NCI-H1436 (cell line): ENCODE measurements around the gene SDHD.

Experiments
- DNase-seq: peaks from one replicate; lab custom pipeline; 2025; lab: John Stamatoyannopoulos, UW

SDHD gene

GRCh38 chr11:112103446-112103845, 16.8 kb downstream of the SDHD start:
- no peak for DNase-seq

- no peak for DNase-seq
Measured at GRCh38 chr11:112106070-112106469, 19.4 kb downstream of the SDHD start.

DNA sequence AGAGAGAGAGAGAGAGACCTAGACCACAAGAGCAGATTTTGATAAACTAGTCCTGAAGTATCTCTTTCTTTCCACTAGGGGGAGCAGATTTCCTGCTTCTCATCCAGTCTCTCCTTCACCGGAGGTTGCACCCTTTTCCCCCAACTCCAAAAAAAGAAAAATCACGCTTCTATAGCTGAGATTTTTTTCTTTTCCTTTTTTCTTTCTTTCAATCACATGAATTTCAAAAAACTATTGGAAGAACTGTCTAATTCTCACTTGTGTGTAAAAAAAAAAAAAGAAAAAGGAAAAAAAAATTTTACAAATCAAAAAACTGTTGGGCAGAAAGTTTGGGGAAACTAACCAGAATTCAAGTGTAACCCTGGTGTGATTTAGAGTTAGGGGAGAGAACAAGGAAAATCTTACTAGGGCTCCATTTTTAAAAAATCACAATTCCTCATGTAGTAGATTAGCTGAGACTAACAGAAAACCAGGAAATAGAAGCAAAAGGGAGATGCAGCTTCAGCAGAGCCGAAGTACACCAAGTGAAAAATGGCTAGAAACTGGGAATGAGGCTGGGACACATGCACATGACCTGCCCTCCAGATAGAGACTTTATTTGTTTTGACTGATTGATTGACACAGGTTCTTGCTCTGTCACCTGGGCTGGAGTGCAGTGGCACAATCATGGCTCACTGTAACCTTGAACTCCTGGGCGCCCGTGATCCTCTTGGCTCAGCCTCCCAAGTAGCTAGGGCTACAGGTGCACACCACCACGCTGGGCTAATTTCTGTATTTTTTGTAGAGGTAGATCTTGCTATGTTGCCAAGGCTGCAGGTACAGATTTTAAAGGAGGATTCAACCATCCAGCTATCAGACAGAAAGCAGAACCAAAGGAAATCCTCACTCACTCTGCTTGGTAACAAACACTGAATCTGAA, 27.1 kb downstream of the SDHD start:
- peak; percentile 60 for DNase-seq

DNA sequence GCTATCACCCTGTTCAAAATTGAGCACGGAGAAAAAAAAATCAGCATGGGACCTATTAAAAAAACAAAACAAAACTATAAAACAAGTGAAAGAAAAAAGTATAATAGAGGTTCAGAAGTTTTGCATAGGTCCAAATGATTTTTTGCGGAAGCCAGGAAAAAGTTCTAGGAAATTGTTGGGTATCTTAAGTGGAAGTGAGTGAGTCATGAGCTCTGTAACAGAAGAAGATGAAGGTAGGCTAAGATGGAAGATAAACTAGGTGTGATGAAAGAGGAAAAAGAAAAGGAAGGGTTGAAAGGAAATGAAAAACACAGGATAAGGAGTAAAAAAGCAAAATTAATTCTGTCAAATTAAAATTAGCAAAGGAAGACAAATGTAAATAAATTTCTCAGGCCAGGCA, 27.8 kb downstream of the SDHD start:
- no peak for DNase-seq

GRCh38 chr11:112115386-112115785, 28.7 kb downstream of the SDHD start:
- no peak for DNase-seq

DNA sequence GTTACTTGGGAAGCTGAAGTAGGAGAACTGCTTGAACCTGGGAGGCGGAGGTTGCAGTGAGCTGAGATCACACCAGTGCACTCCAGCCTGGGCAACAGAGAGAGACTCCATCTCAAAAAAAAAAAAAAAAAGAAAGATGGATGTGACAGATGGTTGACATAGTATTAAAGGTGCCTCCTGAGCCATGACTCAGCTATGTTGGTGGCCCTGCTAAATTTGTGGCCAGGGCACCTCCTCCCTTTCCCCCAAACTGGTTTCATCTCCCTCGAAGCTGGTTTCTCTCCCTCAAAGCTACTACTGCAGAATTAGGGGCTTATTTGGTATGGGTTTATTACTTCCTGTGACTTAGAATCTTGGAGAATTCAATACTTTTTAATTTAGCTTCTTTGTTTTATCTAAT, 31.5 kb downstream of the SDHD start:
- DNase-seq, result no peak

DNA sequence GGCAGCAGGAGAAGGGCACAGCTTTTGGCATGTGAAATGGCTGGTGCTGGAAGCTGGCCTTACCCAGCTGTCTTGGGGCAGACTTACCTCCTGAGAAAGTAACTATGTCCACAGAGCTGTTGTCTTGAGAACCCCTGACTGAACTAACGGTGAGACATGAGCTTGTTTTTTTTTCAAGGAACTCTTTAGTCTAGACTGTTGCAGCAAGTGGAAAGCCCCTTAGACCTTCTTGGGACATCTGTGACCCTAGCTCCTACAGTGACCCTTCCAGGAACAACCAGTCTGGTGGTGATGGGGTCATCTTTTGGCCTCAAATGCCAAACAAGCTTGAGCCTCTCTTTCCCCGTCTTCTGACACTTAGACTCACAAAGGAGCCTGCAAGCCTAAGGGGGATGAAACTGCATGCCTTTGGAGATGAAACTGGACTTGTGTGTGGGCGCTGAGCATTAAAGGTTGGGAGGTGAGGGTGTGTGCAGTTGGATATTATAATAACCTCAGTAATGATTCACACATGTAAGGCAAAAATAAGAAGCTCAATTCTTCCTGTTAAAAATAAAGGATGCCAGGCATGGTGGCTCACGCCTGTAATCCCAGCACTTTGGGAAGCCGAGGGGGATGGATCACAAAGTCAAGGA, 35.4 kb downstream of the SDHD start:
- no peak for DNase-seq

GRCh38 chr11:112123129-112123528, 36.5 kb downstream of the SDHD start:
- DNase-seq, result no peak

GRCh38 chr11:112127056-112127455, 40.4 kb downstream of the SDHD start:
- DNase-seq, result no peak

GRCh38 chr11:112128483-112129121, 41.9 kb downstream of the SDHD start:
- DNase-seq, result no peak

DNA sequence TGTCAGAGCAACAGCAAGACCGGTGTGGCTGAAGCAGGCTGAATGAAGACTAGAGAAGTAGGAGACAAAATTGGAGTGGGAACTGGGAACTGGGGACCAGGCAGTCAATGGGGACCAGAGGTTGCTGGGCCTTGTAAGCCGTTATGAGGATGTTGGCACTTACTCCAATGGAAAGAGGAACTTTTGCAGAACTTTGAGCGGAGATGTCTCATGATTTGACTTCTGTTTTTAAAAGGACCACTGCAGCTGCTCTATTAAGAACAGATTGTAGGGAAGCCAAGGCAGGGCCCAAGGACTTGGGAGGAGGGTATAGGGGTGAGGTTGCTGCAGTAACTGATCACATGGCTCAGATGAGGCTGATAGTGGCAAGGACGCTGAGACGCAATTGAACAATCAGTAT, 43.0 kb downstream of the SDHD start:
- DNase-seq, result no peak

- no peak for DNase-seq
Measured at GRCh38 chr11:112132737-112133136, 46.1 kb downstream of the SDHD start.

GRCh38 chr11:112134473-112134872, 47.8 kb downstream of the SDHD start:
- DNase-seq, result no peak

GRCh38 chr11:112143597-112143996, 56.9 kb downstream of the SDHD start:
- DNase-seq, result no peak
